Measurements from ENCODE around the gene MRGPRD.

Gene MRGPRD

DNA sequence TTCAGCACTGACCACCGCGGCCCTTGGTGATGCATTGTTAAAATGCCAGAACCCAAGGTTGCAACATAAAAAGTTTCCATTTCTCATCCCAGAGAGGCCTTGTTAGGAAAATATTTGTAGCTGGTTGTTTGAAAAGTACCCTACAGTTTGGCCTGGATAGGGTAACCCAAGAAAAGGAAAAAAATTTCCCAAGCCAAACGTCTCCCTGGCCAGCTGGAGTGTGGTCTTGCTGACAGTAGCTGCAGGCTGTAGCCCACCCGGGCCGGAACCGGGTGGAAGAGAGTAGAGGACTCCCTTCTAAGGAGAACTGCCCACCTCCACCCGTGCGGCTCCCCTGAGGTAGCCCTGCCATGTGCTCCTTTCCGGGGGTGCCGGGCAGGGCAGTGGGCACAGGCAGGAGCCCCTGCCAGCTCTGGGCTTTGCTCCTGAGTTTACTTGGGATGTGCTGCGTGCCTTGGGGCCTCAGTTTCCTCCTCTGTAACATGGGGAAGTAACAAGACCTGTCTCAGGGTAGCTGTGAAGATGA, 38.6 kb downstream of the MRGPRD start:
- no peak for DNase-seq

DNA sequence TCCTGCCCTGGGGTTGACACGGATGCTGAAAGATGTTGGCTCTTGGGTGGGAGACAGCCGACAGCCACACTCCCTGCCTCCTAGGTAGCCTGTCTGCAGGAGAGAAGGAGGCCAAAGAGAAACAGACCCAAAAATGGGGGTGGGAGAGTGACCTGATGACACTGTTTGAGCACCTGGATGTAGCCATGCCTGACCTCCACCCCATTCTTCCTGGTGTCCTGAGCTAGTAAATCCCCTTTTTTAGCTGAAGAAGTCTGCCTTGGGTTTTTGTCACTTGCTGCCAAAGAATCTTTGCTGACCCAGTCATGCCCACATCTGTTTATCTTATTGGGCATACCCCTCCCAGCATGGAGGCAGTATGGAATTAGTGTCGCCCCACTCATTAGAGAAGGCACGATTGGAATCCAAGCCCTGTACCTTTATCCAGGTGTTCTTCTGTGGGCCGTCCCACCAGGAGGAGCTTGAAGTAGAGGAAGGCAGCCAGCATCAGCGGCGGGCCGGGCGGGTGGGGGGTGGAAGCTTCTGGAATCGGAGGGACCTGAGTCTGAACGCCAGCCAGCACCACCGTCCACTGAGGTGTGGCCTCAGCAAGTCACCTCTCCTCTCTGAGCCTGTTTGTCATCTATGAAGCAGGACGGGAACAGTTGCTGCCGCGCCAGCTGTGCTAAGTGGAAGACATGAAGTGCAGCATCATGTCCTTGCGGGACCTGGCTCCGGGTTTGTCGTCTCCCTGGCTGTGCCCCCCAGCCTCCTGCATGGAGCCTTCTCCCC, 39.3 kb downstream of the MRGPRD start:
- DNase-seq = no peak

DNA sequence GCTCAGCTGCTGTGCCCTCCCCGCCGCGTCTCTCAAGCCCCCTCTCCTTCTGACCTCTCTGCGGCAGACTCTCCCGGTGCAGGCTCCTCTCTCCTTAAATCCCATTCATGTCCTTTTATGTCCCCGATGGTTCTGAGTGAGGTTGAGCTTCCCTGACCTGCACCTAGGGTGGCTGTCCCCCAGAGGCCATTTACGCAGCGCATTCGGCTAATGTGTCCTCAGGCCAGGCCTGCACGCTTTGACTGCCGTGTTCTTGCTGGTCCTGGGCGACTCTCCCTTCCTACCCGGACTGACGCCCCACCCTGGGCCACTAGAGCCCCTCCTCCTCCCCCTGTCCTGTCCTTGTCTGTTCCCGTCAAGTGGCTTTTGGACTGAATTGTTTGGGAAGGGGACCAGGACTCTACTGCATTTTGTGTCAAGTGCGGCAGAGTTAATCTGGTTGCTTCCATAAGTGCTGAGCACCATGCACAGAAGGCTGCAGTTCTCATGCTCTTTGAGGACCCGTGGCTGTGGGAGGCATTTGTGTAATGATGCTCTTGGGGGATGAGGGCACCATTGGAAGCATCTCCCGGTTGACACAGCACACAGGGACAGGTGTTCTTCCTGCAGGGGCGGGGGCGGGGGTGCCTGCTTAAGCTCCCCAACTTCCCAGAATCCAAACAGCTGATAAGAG, 40.0 kb downstream of the MRGPRD start:
- no peak for DNase-seq

DNA sequence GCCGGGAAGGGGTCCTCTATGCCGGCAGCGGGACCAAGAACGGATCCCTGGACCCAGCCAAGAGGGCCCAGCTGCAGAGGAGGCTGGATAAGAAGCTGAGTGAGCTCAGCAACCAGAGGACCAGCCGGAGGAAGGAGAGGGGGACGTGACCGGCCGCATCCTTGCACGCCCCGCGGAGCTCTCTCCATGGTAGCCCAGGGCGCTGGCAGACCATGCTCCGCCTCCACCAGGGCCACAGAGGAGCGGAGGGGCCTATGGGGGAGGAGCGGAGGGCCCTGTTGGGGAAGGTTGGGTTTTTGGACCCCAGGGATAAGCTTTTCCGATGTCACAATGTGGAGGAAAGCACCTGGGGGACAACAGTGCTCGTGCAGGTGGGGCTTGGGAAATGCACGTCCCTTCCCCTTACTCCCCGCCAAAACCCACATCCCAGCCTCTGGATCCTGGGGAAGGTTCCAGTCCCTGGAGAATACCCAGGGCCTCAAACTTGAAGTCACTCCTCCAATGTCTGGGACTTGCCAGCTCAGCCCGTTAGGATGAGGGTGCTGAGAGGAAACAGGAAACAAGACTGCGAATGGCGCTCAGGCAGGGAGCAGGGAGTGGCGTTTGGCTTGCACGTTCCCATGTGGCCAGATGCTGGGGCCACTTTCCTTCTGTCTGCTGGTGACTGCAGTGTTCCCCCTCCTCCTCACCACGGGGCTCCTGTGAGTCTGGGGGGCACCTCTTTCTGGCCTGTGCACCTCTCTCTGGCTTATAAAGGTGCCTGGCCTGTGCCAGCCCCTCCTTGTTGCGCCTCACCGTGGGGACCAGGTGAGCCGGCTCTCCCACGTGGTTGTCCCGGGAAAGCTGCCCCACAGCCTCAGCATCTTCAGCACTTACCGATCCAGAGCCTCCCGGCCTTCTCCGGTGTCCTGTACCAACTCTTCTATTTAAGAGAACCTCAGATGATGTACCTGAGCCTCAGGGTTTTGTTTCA, 40.9 kb downstream of the MRGPRD start:
- DNase-seq = no peak

DNA sequence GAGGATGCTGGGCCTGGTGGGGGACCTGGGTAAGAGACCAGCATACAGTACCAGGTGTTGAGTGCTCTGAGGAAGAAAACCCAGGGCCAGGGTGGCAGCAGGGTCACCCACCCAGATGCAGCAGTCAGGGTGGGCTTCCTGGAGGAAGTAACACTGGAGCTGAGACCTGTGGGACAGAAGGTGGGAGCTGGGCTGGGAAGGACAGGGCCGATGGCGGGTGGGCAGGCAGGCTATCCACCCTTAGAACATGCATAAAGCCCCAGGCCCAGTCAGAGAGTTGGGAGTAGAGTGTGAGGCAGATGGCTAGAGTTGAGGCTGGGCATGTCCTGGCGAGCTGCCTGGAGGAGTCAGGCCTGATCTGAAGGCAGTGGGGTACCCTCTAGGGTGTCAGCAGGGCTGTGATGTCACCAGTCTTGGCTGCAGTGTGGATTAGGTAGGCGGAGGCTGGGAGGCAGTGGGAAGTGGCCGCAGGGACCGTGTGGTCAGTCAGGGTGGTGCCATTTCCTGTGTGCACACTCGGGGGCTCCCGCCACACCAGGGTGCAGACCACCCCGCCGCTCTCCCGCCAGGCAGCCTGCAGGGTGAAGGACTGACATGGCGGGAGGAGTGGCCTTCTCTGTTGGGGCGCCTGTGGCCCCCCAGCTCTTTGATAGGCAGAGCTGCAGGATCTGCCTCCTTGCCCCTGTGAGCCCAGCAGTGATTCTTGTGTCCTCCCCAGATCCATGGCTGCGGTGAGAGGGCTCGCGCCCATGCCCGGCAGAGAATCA, 41.8 kb downstream of the MRGPRD start:
- no peak for DNase-seq

DNA sequence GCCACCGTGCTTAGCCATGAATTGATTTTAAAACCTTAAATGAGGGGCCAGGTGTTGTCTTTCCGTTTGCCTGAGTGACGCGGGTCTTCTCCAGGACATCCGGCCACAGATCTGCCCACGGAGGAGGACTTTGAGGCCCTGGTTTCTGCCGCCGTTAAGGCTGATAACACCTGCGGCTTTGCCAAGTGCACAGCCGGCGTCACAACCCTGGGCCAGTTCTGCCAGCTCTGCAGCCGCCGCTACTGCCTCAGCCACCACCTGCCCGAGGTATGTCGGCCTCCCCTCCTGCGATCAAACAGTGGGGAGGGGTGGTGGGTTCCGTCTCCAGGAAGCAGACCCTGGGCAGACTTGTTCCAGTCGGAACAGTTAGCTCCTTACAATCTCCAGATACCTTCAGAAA, 42.7 kb downstream of the MRGPRD start:
- DNase-seq = no peak

DNA sequence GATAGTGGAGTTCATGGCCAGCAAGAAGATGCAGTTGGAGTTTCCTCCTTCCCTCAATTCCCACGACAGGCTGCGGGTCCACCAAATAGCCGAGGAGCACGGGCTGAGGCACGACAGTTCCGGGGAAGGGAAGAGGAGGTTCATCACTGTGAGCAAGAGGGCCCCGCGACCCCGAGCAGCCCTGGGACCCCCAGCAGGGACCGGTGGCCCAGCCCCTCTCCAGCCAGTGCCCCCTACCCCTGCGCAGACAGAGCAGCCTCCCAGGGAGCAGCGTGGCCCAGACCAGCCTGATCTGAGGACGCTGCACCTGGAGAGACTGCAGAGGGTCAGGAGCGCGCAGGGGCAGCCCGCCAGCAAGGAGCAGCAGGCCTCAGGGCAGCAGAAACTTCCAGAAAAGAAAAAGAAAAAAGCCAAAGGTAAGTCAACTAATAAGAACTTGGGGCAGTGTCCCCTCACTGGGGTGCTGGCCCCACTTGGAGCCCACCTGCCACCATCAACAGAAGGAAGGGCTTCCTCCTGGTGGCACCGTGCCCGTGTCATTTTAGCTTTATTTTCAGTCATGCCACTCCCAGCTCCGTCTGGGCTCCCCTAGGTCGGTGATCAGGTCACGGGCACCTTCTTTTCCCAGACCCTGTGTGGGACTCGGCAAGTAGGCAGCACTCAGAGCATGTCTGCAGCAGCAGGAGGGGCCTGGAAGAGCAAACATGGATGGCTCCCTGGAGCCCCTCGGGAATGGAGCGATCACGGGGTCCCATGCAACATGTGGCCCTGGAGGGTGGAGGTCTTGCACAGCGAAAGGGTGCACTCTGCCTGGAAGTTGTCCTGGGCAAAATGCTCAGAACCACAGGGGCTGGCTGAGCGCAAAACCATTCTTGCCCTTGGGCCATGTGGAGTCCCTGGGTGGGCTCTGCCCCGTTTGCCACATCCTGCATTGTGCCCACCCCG, 43.8 kb downstream of the MRGPRD start:
- no peak for DNase-seq

DNA sequence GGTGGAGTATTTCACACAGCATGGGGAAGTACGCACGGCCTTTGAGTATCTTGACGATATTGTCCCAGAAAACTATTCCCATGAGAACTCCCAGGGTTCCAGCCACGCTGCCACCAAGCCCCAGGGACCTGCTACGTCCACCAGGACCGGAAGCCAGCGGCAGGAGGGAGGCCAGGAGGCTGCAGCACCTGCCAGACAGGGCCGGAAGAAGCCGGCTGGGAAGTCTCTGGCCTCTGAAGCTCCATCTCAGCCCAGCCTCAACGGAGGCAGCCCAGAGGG, 44.5 kb downstream of the MRGPRD start:
- DNase-seq = no peak

DNA sequence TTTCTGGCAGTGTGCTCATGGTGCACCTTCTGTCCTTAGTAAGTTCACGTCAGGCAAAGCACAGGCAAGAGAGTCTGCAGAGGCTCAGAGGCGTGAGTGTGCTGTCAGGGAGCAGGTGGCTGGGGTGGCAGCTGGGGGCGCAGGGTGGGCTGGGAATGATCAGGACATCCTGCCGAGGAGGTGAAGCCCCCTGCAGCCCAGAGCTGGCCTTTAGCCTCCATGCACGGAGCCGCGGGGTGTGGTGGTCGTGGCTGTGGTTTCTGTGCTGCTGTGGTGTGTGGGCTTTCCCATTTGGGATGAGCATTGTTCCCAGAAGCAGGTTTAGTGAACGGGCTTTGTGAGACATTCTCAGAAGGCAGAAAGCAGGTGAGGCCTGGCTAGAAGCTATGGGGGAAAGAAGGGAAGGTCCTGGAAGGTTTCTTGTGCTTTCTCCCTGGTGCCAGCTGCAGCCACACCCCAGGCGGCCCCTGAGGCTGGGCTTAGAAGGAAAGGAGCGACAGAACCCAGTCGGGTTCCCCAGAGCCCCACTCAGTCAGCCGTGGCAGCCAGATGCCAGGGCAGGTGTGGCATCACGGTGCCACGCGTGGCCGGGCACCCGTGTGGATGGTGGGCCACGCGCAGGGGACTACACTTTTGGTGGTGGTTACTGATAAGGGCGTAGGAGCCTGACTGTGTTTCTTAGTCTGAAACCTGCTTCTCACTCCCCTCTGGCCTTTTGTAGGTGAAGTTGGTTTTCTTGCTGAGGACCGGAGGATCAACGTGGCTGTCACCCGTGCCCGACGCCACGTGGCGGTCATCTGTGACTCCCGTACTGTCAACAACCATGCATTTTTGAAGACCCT, 45.0 kb downstream of the MRGPRD start:
- DNase-seq = no peak

DNA sequence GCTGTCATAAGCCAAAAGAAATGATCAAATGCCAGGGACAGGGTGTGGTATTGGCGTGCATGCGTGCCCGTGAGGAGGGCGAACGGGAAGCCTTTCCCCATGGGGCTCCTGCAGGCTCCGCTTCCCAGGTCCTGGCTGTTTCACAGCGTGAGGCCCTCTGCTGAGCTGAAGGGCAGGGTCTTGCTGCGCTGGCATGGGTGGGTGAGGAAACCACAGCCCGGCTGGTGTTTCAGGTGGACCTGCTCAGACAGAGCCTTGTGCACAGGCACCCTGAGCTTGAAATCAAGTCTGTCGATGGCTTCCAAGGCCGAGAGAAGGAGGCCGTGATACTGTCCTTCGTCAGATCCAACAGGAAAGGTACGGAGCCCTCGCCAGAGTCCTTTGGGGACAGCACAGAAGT, 45.7 kb downstream of the MRGPRD start:
- DNase-seq = no peak

DNA sequence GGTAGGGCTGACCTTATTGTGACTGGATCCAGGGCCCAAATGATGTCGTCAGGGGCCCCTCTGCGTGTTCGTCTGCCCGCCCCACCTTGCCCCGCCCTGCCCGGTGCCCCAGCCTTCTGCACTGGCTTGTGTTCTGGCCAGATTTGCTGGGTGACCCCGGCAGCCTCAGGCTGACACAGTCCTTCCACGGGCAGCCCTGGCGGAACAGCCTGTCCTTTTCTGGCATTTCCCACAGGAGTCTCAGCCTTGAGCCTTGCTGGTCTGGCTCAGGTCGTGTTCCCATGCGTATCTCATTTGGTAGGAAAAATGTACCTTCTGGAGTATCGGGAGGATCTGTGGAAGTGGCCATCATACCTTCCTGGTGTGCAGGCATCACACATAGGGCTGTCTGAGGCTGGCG, 46.1 kb downstream of the MRGPRD start:
- DNase-seq = no peak

DNA sequence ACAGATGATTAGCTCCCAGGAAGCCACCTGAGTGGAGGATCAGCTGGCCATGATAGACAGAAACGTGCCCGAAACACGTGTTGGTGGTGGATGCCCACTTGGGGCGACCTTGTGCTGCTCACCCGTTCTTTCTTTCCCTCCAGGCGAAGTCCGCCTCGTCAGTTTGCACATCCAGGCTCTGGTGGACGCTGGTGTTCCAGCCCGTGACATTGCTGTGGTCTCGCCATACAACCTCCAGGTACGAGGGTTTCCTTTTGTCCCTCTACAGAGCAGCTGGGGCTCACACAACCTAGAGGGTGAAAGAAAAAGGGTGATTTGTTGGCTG, 46.5 kb downstream of the MRGPRD start:
- no peak for DNase-seq

DNA sequence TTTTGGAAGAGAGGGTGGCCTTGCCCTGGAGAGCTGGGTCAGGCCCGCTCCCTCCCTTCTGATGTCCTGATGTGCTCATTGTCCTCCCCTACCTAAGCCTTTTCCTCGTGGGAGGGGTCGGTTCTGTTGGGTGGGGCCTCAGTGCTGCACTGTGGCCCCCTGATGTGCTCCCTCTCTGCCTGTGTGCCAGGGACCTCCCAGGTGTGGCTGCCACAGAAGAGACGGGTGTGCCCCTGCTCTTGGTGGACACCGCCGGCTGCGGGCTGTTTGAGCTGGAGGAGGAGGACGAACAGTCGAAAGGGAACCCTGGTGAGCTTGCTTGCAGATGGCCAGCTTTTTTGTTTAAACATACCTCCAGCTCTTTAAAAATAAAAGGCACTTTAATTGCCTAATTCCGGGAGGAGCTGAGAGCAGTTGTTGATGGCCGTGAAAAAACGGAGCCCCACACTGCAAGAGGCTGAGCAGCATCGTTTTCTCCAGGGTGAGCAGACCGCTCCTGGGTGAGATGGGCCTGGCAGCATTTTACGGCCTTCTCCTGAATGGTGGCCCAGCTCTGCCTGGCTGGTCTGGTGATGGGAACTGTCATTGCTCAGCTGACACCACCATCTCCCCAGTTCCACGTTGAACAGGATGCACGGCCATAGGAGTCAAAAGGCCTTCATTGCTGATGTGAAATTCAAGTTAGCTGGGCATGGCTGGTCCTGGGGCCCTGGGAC, 47.0 kb downstream of the MRGPRD start:
- no peak for DNase-seq

DNA sequence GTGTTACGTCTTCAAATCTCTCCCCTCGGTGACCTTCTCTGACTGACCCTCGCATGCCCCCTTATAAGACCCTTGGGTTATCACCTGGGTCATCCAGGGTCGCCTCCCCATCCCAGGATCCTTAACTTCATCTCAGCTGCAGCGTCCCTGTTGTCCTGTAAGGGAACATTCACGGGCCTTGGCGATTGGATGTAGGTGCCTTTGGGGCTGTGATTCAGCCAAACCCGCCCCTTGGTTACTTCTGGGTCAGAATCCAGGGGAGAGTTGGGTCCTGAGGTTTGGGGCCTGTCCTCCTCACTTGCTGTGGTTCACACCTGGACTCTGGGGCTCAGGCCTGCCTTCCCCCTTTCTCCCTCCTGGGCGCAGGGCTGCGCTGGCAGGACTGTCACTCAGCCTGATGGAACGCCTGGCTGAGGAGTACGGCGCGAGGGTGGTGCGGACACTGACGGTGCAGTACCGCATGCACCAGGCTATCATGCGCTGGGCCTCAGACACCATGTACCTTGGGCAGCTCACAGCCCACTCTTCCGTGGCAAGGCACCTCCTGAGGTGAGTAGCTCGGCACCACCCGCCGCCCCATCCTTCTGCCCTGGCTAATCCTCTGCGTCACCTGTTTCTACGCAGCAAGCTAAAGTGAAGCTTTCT, 47.7 kb downstream of the MRGPRD start:
- DNase-seq = no peak

DNA sequence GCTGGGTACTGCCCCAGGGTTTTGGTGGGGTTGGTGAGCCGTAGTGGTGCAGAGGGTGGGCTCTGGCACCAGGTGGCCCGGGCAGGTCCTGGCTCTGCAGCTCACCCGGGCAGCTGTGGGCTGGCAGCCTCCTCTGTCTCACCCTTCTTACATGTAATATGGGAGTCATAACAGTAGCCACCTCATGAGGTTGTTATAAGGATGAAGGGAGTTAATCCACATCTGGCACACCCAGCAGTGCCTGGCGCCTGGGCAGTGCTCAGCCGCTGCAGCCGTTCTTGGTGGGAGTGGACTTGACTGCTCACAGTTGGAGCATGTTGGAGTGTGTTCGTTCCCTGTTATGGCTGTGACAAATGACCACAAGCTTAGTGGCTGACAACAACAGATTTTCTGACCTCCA, 48.4 kb downstream of the MRGPRD start:
- DNase-seq = no peak

DNA sequence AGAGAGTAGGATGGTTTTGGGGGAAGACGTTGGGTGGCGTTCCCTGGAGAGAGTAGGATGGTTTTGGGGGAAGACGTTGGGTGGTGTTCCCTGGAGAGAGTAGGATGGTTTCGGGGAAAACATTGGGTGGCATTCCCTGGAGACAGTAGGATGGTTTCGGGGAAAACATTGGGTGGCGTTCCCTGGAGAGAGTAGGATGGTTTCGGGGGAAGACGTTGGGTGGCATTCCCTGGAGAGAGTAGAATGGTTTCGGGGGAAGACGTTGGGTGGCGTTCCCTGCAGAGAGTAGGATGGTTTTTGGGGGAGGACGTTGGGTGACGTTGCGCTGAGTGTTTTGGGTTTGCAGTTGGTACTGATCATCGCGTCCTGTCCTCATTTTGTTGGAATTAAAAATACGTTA, 48.9 kb downstream of the MRGPRD start:
- no peak for DNase-seq

DNA sequence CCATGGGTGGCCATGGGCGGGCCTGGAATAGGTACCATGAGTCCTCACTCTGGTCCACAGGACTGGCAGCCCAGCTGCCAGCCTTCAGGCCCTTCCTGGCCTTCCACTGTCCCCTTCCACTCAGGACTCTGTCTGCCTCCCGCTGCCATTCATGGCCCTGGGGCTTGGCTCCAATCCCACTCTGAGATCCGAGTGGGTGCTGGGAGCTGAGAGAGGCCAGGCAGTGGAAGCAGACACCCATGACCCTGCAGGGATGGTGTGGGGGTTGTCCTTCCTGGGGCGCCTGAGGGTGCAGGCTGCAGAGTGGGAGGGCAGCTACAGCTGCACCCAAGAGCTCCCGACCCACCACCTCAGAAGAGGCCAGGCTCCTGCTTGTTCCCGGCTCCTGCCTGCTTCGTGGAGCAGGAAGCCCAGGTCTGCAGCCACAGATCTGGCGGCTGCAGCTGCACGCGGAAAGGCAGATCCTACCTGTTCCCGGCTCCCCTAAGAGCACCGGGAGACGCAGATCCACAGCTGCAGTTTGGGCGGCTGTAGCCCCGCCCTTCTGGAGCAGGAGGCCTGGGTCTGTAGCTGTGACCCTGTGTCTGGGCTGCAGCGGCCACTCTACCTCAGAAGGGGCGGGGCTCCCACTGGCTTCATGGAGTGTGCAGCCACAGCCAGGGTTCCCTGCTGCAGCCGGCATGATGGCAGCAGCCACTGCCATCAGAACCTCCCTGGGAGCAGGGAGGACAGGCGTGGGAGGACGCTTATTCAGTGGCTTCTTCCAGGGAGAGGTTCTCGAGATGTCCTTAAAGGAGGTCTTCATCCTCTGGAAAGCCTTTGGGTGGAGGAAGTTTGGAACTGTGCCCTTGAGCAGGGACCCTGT, 49.6 kb downstream of the MRGPRD start:
- DNase-seq = no peak

All from AML-193 (cell line).